Body of pancreas (tissue), 4 donors: ENCODE measurements around the gene ING5.

Source experiments
- POLR2A ChIP-seq, 3 donors: fragments of 450-650 bp; IDR thresholded peaks; one replicate each; pipeline ENCODE4 v1.6.1; 2016; ENCODE audit warnings: antibody characterized with exemption in 3 of 3, mild to moderate bottlenecking in 2 of 3
- TF ChIP-seq, protein P1 (sequence below), 7 experiments: fragments of 450-650 bp in 4 of 7; fragments of 200-600 bp in 3 of 7; sonication (generic) in 3 of 7; IDR thresholded peaks; one replicate each; pipeline ENCODE4 v1.5.1; 2016 to 2019; ENCODE audit warnings: antibody characterized with exemption in 7 of 7

GRCh38 chr2:241720560-241720959, 18.7 kb downstream of the ING5 start:
- TF ChIP-seq POLR2A (IDR thresholded peaks at IDR 0.05), result no peak
- TF ChIP-seq, protein P1, sequence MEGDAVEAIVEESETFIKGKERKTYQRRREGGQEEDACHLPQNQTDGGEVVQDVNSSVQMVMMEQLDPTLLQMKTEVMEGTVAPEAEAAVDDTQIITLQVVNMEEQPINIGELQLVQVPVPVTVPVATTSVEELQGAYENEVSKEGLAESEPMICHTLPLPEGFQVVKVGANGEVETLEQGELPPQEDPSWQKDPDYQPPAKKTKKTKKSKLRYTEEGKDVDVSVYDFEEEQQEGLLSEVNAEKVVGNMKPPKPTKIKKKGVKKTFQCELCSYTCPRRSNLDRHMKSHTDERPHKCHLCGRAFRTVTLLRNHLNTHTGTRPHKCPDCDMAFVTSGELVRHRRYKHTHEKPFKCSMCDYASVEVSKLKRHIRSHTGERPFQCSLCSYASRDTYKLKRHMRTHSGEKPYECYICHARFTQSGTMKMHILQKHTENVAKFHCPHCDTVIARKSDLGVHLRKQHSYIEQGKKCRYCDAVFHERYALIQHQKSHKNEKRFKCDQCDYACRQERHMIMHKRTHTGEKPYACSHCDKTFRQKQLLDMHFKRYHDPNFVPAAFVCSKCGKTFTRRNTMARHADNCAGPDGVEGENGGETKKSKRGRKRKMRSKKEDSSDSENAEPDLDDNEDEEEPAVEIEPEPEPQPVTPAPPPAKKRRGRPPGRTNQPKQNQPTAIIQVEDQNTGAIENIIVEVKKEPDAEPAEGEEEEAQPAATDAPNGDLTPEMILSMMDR (IDR thresholded peaks at IDR 0.05), result no peak
